Neural progenitor cell (in vitro differentiated cells): ENCODE measurements around the gene NUP214.

ENCODE experiments used
- CTCF ChIP-seq: fragments of 200-600 bp; sonication (generic); IDR thresholded peaks from 2 replicates; pipeline ENCODE4 v1.5.1; 2017; ENCODE audit warnings: antibody characterized with exemption, mild to moderate bottlenecking
- EZH2 ChIP-seq: fragments of 200-600 bp; sonication (generic); IDR thresholded peaks from 2 replicates; pipeline ENCODE4 v1.6.1; 2017; ENCODE audit warnings: antibody characterized with exemption, mild to moderate bottlenecking, moderate library complexity

- TF ChIP-seq CTCF: no peak
- TF ChIP-seq EZH2: no peak
Measured at GRCh38 chr9:131148276-131148675, 22.9 kb downstream of the NUP214 start.
